Measurements from ENCODE around the gene ROR2.

ROR2 gene

DNA sequence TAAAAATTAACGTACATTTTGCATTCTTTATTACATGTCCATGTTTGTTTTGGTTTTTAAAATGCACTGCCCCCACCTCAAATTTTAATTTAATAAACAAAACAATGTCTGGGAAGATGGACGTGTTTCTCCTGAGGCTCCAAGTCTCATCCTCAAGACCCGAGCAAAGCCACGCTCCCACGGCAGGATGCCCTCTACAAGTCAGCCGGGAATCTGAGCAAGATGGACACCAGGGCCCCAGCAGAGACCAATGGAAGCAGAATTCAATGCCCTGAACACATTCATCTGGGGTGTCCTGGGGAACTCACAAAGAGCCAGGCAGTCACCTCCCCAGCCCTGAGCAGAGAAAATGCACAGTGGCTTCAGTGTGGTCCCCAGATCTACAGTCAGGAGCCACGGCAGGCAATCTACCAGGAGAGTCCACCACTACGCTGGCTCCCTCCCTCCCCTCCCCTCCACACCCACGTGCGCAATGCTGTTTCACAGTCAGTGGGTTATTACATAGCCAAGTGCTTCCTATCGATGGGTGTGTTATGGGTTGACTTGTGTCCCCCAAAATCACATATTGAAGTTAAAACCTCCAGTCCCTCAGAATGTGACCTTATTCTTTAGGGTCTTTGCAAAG lies 129.8 kb downstream of the ROR2 start:
- TF ChIP-seq TAF1 (IDR thresholded peaks at IDR 0.05; ENCODE audit: borderline replicate concordance, insufficient read depth, low read length) (no peak), POLR2AphosphoS5 (IDR thresholded peaks at IDR 0.05; ENCODE audit: low read depth, low read length) (no peak), FOXP2 (optimal IDR thresholded peaks at IDR 0.05; ENCODE audit: borderline replicate concordance, extremely low read depth, extremely low read length, insufficient read depth) (no peak), SIN3A (IDR thresholded peaks at IDR 0.05; ENCODE audit: borderline replicate concordance, insufficient read depth, low read length) (no peak)
- TF ChIP-seq, protein P1, sequence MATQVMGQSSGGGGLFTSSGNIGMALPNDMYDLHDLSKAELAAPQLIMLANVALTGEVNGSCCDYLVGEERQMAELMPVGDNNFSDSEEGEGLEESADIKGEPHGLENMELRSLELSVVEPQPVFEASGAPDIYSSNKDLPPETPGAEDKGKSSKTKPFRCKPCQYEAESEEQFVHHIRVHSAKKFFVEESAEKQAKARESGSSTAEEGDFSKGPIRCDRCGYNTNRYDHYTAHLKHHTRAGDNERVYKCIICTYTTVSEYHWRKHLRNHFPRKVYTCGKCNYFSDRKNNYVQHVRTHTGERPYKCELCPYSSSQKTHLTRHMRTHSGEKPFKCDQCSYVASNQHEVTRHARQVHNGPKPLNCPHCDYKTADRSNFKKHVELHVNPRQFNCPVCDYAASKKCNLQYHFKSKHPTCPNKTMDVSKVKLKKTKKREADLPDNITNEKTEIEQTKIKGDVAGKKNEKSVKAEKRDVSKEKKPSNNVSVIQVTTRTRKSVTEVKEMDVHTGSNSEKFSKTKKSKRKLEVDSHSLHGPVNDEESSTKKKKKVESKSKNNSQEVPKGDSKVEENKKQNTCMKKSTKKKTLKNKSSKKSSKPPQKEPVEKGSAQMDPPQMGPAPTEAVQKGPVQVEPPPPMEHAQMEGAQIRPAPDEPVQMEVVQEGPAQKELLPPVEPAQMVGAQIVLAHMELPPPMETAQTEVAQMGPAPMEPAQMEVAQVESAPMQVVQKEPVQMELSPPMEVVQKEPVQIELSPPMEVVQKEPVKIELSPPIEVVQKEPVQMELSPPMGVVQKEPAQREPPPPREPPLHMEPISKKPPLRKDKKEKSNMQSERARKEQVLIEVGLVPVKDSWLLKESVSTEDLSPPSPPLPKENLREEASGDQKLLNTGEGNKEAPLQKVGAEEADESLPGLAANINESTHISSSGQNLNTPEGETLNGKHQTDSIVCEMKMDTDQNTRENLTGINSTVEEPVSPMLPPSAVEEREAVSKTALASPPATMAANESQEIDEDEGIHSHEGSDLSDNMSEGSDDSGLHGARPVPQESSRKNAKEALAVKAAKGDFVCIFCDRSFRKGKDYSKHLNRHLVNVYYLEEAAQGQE (IDR thresholded peaks at IDR 0.05; ENCODE audit: insufficient read depth in 1 of 2, low read depth in 2 of 2, low read length in 2 of 2) = no peak

DNA sequence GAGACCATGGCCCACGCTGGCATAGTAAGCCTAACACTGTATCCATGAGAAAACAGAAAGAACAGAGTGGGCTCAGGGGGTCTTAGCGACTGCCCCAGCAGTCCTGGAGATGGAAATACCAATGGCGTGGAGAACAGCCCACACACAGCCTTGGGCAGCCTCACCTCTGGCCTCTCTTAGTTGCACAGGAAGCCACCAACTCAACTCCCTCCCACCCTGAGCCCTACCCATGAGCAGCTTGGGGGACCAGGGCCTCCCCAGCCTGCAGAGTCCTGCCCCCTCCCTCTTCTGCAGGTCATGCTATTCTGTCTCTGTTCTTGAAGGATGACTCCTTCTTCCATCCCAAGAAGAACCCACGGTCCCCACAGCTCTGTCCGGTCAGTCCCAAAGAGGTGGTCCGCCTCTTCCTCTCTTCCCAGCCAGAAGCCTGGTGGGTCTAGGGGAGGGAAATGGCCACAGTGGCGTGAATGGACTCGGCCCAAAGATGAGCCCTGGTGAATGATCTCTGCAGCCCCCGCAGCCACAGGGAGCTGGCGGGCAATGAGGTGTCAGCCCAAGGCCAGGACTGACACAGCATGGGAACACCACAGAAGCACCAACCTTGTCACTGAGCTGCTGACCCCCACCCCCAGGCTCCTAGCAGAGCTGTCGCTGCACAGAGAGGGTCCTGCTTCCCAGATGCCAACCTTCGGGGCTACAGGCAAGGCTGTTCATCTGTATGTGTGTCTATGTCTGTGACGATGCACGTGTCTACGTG lies 131.2 kb downstream of the ROR2 start:
- no peak for TF ChIP-seq POLR2AphosphoS5 (IDR thresholded peaks at IDR 0.05; ENCODE audit: low read depth, low read length)

DNA sequence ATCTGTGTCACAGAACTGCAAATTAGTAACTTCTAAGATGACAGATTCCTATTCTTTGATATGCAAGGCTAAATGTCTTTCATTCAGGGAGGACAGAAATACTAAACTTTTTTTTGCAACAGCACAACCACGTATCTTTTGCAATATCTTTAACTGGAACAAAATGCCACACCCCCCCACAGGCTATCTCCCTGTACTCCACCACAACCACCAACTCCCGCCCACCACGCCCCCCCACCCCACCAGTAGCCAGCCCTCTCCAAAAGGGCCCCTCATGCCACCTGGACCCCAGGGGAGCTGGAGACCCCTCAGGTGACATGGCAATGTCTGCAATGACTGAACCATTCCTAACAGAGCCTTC lies 131.8 kb downstream of the ROR2 start:
- TF ChIP-seq TAF1 (IDR thresholded peaks at IDR 0.05; ENCODE audit: borderline replicate concordance, insufficient read depth, low read length) = no peak

DNA sequence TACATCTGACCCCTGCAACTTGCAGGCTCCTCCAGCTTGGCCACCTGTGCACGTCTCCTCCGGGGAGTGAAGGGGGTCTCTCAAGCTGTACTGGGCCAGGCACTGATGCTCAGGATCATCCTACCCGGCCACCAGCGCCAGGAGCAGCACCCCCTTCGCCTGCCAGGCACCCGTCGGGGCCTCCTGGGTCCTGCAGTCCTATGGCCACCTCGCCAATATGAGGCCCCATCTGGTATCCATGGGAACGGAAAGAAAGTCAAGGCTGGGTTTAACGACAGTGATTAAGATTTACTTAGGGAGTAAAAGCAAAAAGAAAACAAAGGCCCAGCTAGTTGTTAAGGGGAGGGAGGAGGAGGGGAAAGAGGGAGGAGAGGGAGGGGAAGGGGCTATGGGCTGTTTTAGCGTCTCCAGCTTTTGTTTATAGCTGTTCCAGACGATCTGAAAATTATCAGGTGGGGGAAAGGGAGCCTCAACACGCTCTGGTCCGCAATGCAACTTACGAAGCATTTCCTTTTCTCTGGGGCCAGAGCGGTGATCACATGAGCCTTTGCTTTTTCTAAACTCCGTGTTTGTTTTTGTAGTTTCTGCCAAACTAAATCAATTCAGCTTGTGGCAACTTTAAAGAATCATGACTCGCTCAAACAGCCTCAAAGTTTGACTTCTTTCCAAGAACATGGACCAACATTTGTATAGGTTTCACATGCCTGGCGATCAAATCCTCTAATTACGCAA lies 132.4 kb downstream of the ROR2 start:
- TF ChIP-seq POLR2AphosphoS5 (IDR thresholded peaks at IDR 0.05; ENCODE audit: low read depth, low read length) = no peak
- TF ChIP-seq, protein P1 (IDR thresholded peaks at IDR 0.05; ENCODE audit: insufficient read depth in 1 of 2, low read depth in 2 of 2, low read length in 2 of 2) = no peak
- no peak for TF ChIP-seq FOXP2 (optimal IDR thresholded peaks at IDR 0.05; ENCODE audit: borderline replicate concordance, extremely low read depth, extremely low read length, insufficient read depth)
- TF ChIP-seq SIN3A (IDR thresholded peaks at IDR 0.05; ENCODE audit: borderline replicate concordance, insufficient read depth, low read length) = no peak
- no peak for TF ChIP-seq TAF1 (IDR thresholded peaks at IDR 0.05; ENCODE audit: borderline replicate concordance, insufficient read depth, low read length)

DNA sequence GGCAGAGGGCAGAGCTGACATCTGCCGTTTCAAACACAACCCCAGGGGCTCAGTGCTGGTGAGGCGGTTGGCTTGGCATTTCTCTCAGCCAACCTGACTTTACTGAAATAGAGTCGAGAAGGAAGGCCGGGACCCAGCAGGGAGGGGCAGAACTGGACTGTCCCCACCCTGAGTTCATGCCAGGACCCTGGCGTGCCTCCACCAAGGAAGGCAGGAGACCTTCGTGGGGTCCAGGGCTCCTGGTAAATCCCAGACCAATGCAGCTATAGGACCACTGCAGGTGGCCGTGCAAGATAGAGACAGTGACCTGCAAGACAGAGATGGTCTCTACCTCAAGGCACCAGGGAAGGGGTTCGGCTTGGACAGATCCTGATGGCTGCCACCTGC lies 132.9 kb downstream of the ROR2 start:
- TF ChIP-seq POLR2AphosphoS5 (IDR thresholded peaks at IDR 0.05; ENCODE audit: low read depth, low read length) = no peak
- TF ChIP-seq SIN3A (IDR thresholded peaks at IDR 0.05; ENCODE audit: borderline replicate concordance, insufficient read depth, low read length) = no peak
- no peak for TF ChIP-seq TAF1 (IDR thresholded peaks at IDR 0.05; ENCODE audit: borderline replicate concordance, insufficient read depth, low read length)
- TF ChIP-seq, protein P1 (IDR thresholded peaks at IDR 0.05; ENCODE audit: insufficient read depth in 1 of 2, low read depth in 2 of 2, low read length in 2 of 2) = no peak
- no peak for TF ChIP-seq FOXP2 (optimal IDR thresholded peaks at IDR 0.05; ENCODE audit: borderline replicate concordance, extremely low read depth, extremely low read length, insufficient read depth)

DNA sequence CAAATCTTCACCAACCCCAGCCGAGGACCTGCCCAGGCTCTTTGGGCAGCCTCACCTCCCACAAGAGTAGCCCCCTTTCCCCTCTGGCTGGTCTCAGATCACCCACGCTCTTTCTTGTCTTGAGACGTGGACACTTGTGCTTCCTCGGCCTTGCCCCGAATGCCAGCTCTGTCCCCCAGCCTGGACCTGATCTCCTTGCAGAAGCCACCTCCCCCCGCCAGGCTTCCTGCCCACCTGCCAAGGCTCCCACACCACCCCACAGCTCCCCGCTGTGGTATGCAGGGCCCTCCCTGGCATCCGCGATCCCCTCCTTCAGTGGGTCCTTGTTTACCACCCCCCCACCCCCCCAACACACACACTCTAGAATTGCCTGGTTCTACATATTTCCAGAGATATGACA lies 133.7 kb downstream of the ROR2 start:
- TF ChIP-seq POLR2AphosphoS5 (IDR thresholded peaks at IDR 0.05; ENCODE audit: low read depth, low read length) = no peak
